BJ (cell line): ENCODE measurements around the gene MAGI1. TPM values are rescaled to one million over a fixed set of nuclear protein-coding genes. Genes with fewer than 3 reads are reported as not detected.

Experiments used
- CTCF ChIA-PET: fragments of 350-600 bp; formaldehyde crosslinking; extraction: SDS; loops from one replicate; lab custom pipeline; 2021; ENCODE audit warnings: antibody characterized with exemption, inconsistent platforms; lab: Yijun Ruan, JAX
- POLR2A ChIA-PET: fragments of 300-600 bp; sonication (Branson Sonifier 250); formaldehyde crosslinking; extraction: SDS; loops from one replicate; lab custom pipeline; 2021; ENCODE audit warnings: antibody characterized with exemption; lab: Charles Lee
- DNase-seq: peaks from one replicate; pipeline ENCODE4 v3.0.0-alpha.2; 2011; ENCODE audit warnings: low read depth
- H3K27me3 ChIP-seq: 2 replicates; pipeline ENCODE4 v1.6.0; 2011; ENCODE audit warnings: low read length; ENCODE audit not compliant: control insufficient read depth, insufficient read depth
- H3K36me3 ChIP-seq: 2 replicates; pipeline ENCODE4 v1.5.1; 2011; ENCODE audit warnings: low read length; ENCODE audit not compliant: control insufficient read depth, insufficient read depth
- H3K4me3 ChIP-seq: 2 replicates; pipeline ENCODE4 v1.5.1; 2011; ENCODE audit warnings: low read depth, mild to moderate bottlenecking, control low read depth, low read length
- polyA plus RNA-seq: library from polyadenylated mRNA; depleted of rRNA; stranded (reverse); fragments of >200 nt; gene quantifications from 2 replicates; pipeline ENCODE4 v1.2.3, GENCODE V29; 2011
- TF ChIP-seq, protein P1 (sequence below): IDR thresholded peaks from 2 replicates; pipeline ENCODE4 v1.5.1; 2011; ENCODE audit warnings: low read depth, mild to moderate bottlenecking, control low read depth, inconsistent platforms, low read length, moderate library complexity; ENCODE audit not compliant: insufficient read depth

The MAGI1 gene
- polyA plus RNA-seq, 1 experiment = 14.4 TPM

DNA sequence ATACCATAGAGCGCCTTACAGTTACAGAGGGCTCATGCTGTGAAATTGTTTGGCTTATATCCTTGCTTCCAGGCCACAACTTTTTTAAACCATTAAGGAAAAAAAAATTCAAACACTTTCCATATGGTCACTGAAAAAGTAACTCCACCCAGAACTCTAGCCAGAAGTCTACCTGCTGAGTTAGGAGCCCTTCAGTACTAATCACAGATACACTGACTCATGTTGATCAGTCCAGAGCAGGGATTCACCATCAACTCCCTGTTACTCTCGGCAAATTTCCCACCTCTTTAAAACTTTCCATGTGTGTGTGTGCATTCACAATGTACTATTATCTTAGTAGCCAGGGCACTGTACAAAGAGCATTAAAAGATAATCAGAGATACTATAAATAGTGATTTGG, 372.8 kb downstream of the MAGI1 start:
- TF ChIP-seq, protein P1, sequence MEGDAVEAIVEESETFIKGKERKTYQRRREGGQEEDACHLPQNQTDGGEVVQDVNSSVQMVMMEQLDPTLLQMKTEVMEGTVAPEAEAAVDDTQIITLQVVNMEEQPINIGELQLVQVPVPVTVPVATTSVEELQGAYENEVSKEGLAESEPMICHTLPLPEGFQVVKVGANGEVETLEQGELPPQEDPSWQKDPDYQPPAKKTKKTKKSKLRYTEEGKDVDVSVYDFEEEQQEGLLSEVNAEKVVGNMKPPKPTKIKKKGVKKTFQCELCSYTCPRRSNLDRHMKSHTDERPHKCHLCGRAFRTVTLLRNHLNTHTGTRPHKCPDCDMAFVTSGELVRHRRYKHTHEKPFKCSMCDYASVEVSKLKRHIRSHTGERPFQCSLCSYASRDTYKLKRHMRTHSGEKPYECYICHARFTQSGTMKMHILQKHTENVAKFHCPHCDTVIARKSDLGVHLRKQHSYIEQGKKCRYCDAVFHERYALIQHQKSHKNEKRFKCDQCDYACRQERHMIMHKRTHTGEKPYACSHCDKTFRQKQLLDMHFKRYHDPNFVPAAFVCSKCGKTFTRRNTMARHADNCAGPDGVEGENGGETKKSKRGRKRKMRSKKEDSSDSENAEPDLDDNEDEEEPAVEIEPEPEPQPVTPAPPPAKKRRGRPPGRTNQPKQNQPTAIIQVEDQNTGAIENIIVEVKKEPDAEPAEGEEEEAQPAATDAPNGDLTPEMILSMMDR = no peak
- no peaks in the 10 kb centered on the region for H3K36me3 ChIP-seq
- POLR2A ChIA-PET = no interaction called here
- CTCF ChIA-PET = no interaction called here
- DNase-seq = no peak
- H3K27me3 ChIP-seq = no peaks in the 10 kb centered on the region
- no peak overlapping the region for H3K4me3 ChIP-seq

DNA sequence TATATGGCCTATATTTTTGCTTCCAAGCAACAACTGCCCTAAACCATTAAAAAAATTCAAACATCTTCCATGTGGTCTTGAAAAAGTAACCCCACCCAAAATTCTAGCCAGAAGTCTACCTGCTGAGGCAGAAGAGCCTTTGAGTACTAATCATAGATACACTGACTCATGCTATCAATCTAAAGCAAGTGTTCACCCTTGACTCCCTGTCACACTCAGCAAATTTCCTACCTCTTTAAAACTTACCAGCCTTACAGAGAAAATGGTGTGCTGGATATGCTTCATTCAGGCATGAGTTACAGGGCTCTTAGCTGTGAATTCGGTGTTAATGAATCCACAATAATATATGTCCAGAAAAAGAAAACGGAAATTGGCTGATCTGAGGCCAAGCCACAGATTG, 373.8 kb downstream of the MAGI1 start:
- TF ChIP-seq, protein P1 = no peak
- ChIA-PET POLR2A (no interaction called here), CTCF (no interaction called here)
- Histone ChIP-seq H3K27me3 (no peaks in the 10 kb centered on the region), H3K4me3 (no peak overlapping the region), H3K36me3 (no peaks in the 10 kb centered on the region)
- no peak for DNase-seq

DNA sequence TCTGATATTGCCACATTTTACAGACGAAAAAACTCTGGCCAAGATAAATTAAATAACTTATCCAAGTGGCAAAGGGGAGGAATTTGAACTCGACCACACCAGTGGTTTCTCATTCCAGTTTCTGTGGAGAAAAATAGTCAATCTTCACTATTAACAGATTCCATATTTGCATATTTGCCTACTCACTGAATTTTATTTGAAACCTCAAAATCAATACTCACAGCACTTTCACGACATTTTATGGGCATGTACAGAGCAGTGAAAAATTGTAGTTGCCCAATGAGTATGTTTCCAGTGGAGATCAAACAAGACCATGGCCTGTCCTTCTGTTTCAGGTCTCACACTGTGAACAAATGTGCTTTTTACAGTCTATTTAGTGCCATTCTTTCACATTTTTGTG, 374.3 kb downstream of the MAGI1 start:
- TF ChIP-seq, protein P1 = no peak
- Histone ChIP-seq H3K4me3 (no peak overlapping the region), H3K36me3 (no peaks in the 10 kb centered on the region), H3K27me3 (no peaks in the 10 kb centered on the region)
- CTCF ChIA-PET = no interaction called here
- POLR2A ChIA-PET = no interaction called here
- DNase-seq = no peak

DNA sequence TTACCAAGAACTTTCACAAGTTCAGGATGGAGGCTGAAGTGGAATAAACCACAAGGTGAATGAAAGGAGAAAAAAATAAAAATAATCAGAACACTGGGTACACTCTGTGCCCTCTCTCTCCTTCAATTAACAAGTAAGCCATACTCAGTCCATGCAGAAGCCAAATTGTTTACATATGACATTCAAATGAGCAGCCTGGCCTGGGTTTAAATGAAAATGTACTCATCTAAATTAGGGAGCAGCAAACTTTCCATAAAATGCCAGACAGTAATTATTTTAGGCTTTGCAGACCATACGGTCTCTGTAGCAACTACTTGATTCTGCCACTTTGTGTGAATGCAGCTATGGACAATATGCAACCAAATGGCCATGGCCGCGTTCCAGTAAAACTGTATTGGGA, 376.6 kb downstream of the MAGI1 start:
- CTCF ChIA-PET = no interaction called here

DNA sequence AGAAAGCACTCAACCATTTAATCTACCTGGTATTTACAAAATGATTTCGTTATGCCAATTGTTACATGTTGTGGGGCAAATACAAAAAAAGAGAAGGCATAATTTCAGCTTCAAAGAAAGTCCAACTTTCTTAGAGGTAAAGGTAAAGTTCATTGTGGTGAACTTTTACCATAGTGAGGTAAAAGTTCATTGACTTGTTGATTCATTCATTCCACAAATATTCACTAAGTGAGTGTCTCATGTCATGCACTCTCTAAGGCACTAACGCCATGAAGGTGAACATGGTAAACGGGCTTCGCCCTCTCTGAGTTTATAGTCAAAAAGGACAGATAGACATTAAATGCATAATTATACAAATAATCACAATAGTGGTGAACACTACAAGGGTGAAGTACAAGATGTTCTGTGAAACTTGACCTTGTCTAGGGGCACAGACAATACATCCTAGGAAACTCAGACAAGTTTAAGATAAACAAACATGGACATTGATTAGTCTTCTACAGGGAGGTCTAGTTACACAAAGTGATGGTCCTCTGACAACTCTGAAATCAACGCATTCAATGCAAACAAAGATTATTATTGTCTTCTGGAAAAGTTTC, 378.6 kb downstream of the MAGI1 start:
- Histone ChIP-seq H3K4me3 (no peak overlapping the region), H3K27me3 (no peaks in the 10 kb centered on the region)
- TF ChIP-seq, protein P1 = no peak

More for the DNA sequence above, 376.6 kb downstream of the MAGI1 start:
- H3K36me3 ChIP-seq = no peaks in the 10 kb centered on the region
- TF ChIP-seq, protein P1 = no peak
- POLR2A ChIA-PET = no interaction called here
- H3K4me3 ChIP-seq = no peak overlapping the region
- DNase-seq = no peak
- H3K27me3 ChIP-seq = no peaks in the 10 kb centered on the region

More for the DNA sequence above, 378.6 kb downstream of the MAGI1 start:
- no peaks in the 10 kb centered on the region for H3K36me3 ChIP-seq
- no peak for DNase-seq
- CTCF ChIA-PET = no interaction called here
- POLR2A ChIA-PET = no interaction called here
